ENCODE data around the gene B9D1. TPM values are rescaled to one million over a fixed set of nuclear protein-coding genes. Genes with fewer than 3 reads are reported as not detected.

The B9D1 gene
- total and polyA plus RNA-seq, 2 of the 13 experiments (the other 11 are each of a cell fraction or from before 2014, with no cell fraction given): 27.7 to 31.1 TPM

DNA sequence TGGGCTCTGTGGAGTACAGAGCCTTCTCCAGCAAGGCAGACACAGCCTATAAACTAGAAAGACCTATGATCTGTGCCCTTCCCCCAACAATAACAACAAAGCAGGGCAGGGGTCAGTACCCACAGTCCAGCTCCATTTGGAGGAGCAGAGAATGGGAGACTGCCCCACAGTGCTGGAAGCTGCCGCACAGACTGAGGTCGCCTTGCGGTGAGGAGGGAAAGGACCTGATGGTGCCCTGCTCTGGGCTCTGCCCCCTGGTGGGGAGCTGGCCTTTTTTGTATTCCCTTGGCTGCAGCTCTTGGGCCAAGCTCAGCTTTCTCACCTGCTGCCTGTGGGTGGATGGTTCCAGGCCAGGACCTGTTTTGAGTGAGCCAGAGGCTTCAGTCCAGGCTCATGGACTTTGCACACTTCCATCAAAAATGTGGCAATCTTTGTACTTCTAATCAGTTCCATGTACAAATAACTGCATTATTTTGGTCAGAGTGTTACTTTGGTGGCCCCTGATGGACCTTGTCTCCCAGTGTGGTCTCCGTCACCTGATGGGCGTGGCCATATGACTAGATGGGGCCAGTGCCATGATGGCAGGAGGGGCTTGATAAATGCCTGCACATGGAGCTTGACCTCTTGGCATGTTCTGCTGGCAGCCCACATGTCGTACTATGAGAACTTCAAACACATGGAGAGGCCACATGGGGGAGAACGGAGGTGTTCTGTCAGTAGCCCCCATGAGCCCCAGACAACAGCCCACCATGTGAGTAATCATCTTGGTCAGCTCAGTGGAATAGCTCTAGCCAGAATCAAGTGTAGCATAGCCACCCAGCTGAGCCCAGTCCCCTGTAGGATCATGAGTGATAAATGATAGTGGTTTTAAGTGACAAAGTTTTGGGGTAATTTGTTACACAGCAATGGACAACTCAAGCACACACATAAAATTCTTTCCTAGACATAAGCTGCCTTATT is 24.2 kb downstream of the B9D1 start (continued):
- TF ChIP-seq JUNB (CRISPR knock-in tag; IDR thresholded peaks at IDR 0.05; ENCODE audit: borderline replicate concordance) (no peak), CBX5 (CRISPR knock-in tag; IDR thresholded peaks at IDR 0.05; ENCODE audit: borderline replicate concordance) (peak; percentile 19; the same call in 1 of the 2 replicates), EP300 (IDR thresholded peaks at IDR 0.05; ENCODE audit: low read depth in 2 of 2, low read length in 2 of 2) (peak; percentile 71 to 87), EP300 (CRISPR knock-in tag; IDR thresholded peaks at IDR 0.05; ENCODE audit: borderline replicate concordance) (peak; percentile 32), GLI4 (CRISPR knock-in tag; IDR thresholded peaks at IDR 0.05; ENCODE audit: borderline replicate concordance) (no peak), IKZF4 (CRISPR knock-in tag; IDR thresholded peaks at IDR 0.05; ENCODE audit: borderline replicate concordance, low read depth, not compliant biosample characterization) (no peak), ZNF644 (CRISPR knock-in tag; IDR thresholded peaks at IDR 0.05; ENCODE audit: low read depth) (peak; percentile 70; the same call in 1 of the 2 replicates), ZKSCAN1 (IDR thresholded peaks at IDR 0.05; ENCODE audit: low read length) (no peak), CREB1 (IDR thresholded peaks at IDR 0.05) (no peak), CREB1 (CRISPR knock-in tag; IDR thresholded peaks at IDR 0.05) (peak; percentile 85), HDAC2 (CRISPR knock-in tag; IDR thresholded peaks at IDR 0.05) (peak; percentile 90), ELF4 (CRISPR knock-in tag; IDR thresholded peaks at IDR 0.05; ENCODE audit: borderline replicate concordance) (no peak), ZNF747 (CRISPR knock-in tag; IDR thresholded peaks at IDR 0.05; ENCODE audit: borderline replicate concordance) (peak; percentile 59; the same call in 1 of the 2 replicates), MAFF (IDR thresholded peaks at IDR 0.05; ENCODE audit: low read depth, low read length) (no peak; the same call in 1 of the 2 replicates), ZNF792 (CRISPR knock-in tag; IDR thresholded peaks at IDR 0.05) (peak; percentile 89), MIER2 (CRISPR knock-in tag; IDR thresholded peaks at IDR 0.05) (peak; percentile 76)
- TF ChIP-seq, protein P1, sequence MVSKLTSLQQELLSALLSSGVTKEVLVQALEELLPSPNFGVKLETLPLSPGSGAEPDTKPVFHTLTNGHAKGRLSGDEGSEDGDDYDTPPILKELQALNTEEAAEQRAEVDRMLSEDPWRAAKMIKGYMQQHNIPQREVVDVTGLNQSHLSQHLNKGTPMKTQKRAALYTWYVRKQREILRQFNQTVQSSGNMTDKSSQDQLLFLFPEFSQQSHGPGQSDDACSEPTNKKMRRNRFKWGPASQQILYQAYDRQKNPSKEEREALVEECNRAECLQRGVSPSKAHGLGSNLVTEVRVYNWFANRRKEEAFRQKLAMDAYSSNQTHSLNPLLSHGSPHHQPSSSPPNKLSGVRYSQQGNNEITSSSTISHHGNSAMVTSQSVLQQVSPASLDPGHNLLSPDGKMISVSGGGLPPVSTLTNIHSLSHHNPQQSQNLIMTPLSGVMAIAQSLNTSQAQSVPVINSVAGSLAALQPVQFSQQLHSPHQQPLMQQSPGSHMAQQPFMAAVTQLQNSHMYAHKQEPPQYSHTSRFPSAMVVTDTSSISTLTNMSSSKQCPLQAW (CRISPR knock-in tag; IDR thresholded peaks at IDR 0.05): peak; percentile 77; the same call in 1 of the 2 replicates
- TF ChIP-seq, protein P2, sequence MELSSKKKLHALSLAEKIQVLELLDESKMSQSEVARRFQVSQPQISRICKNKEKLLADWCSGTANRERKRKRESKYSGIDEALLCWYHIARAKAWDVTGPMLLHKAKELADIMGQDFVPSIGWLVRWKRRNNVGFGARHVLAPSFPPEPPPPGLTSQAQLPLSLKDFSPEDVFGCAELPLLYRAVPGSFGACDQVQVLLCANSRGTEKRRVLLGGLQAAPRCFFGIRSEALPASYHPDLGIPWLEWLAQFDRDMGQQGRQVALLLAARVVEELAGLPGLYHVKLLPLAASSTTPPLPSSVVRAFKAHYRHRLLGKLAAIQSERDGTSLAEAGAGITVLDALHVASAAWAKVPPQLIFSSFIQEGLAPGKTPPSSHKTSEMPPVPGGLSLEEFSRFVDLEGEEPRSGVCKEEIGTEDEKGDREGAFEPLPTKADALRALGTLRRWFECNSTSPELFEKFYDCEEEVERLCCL (CRISPR knock-in tag; IDR thresholded peaks at IDR 0.05; ENCODE audit: borderline replicate concordance): peak; percentile 76; the same call in 1 of the 2 replicates
- TF ChIP-seq, protein P3, sequence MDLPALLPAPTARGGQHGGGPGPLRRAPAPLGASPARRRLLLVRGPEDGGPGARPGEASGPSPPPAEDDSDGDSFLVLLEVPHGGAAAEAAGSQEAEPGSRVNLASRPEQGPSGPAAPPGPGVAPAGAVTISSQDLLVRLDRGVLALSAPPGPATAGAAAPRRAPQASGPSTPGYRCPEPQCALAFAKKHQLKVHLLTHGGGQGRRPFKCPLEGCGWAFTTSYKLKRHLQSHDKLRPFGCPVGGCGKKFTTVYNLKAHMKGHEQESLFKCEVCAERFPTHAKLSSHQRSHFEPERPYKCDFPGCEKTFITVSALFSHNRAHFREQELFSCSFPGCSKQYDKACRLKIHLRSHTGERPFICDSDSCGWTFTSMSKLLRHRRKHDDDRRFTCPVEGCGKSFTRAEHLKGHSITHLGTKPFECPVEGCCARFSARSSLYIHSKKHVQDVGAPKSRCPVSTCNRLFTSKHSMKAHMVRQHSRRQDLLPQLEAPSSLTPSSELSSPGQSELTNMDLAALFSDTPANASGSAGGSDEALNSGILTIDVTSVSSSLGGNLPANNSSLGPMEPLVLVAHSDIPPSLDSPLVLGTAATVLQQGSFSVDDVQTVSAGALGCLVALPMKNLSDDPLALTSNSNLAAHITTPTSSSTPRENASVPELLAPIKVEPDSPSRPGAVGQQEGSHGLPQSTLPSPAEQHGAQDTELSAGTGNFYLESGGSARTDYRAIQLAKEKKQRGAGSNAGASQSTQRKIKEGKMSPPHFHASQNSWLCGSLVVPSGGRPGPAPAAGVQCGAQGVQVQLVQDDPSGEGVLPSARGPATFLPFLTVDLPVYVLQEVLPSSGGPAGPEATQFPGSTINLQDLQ (CRISPR knock-in tag; IDR thresholded peaks at IDR 0.05): no peak
- TF ChIP-seq, protein P4, sequence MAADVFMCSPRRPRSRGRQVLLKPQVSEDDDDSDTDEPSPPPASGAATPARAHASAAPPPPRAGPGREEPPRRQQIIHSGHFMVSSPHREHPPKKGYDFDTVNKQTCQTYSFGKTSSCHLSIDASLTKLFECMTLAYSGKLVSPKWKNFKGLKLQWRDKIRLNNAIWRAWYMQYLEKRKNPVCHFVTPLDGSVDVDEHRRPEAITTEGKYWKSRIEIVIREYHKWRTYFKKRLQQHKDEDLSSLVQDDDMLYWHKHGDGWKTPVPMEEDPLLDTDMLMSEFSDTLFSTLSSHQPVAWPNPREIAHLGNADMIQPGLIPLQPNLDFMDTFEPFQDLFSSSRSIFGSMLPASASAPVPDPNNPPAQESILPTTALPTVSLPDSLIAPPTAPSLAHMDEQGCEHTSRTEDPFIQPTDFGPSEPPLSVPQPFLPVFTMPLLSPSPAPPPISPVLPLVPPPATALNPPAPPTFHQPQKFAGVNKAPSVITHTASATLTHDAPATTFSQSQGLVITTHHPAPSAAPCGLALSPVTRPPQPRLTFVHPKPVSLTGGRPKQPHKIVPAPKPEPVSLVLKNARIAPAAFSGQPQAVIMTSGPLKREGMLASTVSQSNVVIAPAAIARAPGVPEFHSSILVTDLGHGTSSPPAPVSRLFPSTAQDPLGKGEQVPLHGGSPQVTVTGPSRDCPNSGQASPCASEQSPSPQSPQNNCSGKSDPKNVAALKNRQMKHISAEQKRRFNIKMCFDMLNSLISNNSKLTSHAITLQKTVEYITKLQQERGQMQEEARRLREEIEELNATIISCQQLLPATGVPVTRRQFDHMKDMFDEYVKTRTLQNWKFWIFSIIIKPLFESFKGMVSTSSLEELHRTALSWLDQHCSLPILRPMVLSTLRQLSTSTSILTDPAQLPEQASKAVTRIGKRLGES (CRISPR knock-in tag; IDR thresholded peaks at IDR 0.05; ENCODE audit: borderline replicate concordance): no peak
